GM19239 (cell line): Measurements from ENCODE around the gene EIF3M.
"Not testable (repeated sequence)": the region's sequence is repeated elsewhere in the genome, so short reads cannot be mapped to it uniquely, and the experiment has no call there.

Experiments used
- DNase-seq: peaks from one replicate; pipeline ENCODE4 v3.0.0; 2011; ENCODE audit warnings: low spot score; ENCODE audit not compliant: insufficient read length
- FAIRE-seq: peaks from 2 replicates; lab custom pipeline; 2011; peaks lifted over from hg19 to GRCh38; lab: Jason Lieb, UNC

Gene EIF3M

DNA sequence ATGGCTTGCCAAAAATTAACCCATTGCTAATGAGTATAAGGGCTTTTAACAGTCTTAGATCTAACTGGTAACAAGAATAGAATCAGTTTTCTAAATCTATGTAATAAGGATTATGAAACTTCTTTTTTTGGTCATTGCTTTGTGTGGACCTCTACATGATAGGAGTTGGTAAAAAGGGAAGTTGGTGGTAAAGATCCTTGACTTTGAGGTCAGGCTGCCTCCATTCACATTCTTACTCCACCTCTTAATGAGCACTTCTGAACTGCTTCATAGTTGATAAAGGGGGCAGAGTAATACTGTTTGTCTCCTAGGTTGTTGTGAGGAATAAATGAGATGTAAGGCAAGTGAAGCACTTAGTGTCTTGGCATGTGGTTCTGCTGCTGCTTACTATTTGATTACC lies 10.6 kb downstream of the EIF3M start:
- DNase-seq (no peak), FAIRE-seq (no peak)

DNA sequence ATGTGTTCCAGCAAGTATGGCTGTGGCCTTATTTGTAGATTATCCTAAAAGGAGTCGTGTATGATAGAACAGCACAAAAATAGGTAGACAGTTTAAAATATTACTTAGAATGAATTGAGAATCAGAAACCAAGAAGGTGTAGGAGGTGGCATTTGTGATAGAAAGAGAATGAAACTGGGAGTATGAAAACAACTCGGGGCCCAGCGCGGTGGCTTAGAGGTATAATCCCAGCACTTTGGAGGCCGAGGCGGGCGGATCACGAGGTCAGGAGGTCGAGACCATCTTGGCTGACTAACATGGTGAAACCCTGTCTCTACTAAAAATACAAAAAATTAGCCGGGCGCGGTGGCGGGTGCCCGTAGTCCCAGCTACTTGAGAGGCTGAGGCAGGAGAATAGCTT lies 12.5 kb downstream of the EIF3M start:
- FAIRE-seq, DNase-seq: not testable (repeated sequence)

DNA sequence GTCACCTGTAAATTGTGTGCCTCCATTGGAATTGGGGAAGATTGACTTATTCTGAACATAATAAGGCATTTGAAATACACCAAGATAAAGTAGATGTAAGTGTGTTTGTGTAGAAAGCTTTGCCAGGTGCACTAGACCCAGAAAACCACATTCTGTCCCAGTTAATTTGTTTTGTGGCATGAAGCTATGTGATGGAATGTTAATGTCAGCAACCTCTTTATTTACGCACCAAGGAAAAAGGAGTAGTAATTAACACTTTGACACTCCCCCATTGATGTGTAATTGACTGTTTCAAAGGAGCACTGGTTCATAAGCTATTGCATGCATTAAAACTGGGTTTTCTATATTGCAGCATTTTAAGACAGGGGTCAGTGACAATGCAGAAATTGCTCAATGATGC lies 14.3 kb downstream of the EIF3M start:
- DNase-seq (no peak), FAIRE-seq (no peak)

DNA sequence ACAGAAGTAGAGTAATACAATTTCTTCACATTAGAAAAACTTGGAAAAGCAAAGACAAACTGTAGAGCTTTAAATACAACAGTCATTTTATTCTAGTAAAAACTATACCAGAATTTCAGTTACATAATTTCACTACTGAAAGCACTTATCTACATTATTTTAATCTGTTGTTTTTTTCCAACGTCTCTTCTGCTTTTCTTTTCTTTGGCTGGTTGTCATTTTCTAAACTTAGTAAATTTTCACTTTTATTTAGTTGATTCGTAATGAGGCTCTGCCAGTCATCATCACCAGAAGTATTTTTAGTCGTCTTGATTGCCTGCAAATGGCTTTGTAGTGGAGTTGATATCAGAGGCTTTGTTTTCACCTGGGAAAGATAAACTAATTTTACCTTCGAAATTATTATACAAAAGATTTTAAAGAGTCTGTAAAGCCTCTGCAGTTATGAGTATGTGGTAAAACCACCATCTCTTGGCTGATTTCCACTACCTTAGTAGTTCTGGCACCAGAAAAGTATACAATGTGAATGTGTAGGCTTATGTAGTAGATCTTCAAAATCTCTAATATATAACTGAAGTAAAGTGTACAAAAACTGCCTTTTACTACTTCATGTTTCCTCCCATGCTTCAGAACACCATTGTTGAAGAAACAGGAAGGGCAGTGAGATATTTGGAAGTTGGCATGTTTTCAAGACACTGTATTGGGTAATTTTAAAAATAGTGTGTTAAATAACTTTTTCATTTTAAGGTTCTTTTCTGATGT lies 19.2 kb downstream of the EIF3M start:
- no peak for FAIRE-seq
- DNase-seq: no peak

DNA sequence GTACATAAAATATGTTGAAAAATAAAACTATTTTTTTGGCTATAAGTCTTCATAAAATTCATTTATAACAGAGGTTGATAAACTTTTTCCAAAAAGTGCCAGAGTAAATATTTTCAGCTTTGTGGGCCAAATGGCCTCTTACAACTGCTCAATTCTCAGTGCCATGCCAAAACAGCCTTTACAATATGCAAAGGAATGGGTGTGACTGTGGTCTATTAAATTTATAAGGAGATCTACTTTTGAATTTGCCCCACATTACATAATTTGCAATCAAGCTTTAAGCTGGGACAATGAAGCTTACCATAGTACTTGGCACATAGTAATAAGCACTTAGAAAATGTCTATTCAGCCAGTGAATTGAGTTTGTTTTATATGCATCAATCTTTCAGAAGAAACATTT lies 22.6 kb downstream of the EIF3M start:
- no peak for DNase-seq

DNA sequence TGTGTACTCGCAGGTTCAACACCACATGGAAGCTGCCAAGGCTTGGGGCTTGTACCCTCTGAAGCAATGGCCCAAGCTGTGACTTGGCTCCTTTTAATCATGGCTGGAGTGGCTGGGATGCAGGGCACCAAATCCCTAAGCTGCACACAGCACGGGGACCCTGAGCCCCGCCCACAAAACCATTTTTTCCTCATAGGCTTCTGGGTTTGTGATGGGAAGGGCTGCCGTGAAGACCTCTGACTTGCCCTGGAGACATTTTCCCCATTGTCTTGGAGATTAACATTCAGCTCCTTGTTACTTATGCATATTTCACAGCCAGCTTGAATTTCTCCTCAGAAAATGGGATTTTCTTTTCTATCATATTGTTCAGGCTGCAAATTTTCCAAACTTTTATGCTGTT lies 25.2 kb downstream of the EIF3M start:
- DNase-seq, FAIRE-seq: not testable (repeated sequence)

More for the DNA sequence above, 22.6 kb downstream of the EIF3M start:
- FAIRE-seq: no peak

DNA sequence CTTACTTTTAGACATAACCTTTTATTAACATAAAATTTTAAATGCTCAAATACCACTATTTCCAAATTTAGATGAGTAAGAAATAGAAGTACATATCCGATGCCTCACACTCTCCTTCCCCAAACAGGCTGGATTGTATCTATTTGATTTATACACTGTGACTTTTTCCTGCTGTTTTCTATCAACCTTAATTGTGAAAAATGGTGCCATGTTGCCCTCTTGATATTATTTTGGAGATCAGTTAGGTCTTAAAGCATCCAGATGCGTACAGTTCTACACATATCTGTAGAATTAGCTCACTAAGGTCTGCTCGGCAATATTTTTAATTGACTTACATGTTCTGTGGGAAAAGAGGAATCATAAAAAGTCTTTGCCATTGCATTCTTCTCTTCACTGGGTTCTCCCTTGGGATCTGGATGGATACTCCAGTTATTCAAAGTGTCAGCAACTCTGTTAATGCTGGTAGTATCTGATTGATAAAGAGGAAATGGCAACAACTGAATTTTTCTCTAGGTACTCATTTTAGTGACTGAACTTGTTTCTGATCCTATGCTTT lies 27.2 kb downstream of the EIF3M start:
- DNase-seq: no peak
- FAIRE-seq: no peak

DNA sequence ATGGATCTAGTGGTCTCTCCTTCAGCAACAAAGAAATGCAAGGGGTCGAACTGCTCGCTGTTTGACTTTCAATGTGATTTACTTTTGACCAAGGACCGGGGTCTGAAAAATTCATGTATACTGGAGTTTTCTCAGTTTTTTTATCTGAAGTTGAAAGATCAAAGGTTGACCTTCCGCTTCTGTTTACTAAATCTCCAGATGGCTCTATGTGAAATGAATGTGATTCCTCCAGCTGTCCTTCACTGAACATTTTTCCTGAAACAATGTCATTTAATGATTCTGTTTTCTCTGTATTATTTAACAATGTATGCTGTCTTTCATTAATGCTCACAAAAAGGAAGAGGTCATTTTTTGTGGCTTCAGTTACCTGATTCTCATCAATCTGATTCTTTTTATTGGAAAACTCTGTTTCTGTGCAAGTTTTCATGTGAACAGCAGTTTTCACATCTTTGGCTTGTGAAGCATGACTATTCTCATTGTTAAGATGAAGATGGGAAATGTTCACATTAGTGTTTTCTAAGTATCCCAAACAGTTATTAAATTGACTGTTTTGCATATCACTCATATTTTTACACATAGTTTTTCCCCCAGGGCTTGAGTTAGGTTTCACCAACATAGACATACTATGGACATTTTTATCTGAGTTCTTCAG lies 30.0 kb downstream of the EIF3M start:
- DNase-seq (no peak), FAIRE-seq (no peak)

DNA sequence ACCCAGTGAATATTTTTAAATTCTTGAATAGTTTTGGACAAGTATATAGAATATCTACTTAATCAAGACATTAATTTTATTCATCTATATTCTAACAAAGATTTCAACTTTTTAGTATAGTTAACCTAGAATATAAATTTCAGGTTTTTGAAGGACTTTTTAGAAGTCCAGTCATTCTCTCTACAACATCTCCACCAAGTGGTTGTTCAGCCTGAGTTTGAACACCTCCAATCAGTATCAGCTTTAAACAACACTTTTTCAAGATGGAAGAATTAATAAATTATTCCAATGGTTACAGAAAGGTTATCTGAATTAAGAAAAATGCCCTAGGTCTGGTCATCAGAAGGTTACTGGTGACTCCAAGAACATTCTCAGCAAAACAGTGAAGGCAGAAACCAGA lies 31.8 kb downstream of the EIF3M start:
- DNase-seq (no peak), FAIRE-seq (no peak)

DNA sequence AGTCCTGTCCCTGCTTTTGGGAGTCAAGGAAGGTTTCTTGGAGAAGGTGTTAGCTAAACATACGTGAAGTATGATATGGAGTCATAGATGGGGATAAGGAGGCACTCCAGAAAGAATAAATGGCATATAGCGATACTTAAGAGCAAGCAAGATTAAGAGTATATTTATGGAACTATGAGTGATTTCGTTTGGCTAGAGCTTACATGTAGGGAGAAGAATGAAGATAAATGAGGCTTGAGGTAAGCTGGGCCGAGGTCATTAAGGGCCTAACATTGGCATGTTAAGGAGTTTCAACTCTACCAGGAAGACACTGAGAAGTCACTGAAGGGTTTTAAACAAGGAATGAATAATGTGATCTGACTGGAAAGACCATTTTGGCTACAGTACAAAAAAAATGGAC lies 33.3 kb downstream of the EIF3M start:
- DNase-seq: no peak
- no peak for FAIRE-seq

DNA sequence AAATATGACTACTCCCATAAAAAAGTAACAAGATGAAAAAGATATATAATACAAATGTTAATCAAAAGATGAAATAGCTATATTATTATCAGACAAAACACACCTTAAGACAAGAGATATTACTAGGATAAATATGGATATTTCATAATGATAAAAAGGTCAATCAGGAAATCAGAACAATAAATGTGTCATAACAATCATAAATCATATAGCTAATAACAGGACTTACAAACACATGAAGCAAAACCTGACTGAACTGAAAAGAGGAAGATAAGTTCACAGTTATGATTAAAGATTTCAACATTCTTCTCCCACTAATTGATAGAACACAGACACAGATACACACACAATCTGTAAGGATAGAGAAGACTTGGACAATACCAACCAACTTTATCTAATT lies 47.2 kb downstream of the EIF3M start:
- FAIRE-seq: no peak
- DNase-seq: no peak

DNA sequence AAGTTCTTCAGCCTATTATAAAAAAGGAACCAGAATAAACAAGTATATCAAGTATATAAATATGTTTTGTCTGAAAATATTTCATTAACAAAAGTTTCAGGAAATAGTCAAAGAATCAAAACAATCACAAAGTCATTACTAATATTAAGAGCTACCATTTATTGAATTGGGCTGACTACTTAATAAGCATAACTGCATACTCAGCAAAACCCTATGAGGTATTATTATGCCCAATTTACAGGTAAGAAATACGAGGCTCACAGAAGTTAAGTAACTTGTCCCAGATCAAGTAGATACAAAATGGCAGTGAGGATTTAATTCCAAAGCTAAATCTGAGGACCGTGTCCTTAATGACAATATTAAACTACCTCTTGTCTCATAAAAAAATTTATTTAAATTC lies 52.2 kb downstream of the EIF3M start:
- FAIRE-seq (no peak), DNase-seq (no peak)

DNA sequence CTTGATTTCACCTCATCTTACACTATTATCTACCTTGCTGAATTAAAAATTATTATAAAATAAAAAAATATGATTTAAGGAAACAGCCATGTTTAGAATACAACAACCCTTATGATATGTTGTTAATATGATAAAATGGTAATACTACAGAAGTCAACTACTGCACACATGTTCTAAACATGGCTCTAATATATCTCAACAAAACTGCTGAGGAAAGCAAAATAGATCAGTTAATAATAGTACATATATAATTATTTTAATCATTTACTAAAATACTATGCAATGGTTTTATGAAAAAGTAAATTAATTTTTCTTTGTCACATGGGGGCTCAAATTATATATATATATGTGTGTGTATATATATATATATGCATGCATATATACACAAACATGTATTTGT lies 57.7 kb downstream of the EIF3M start:
- FAIRE-seq: no peak
- DNase-seq: no peak

DNA sequence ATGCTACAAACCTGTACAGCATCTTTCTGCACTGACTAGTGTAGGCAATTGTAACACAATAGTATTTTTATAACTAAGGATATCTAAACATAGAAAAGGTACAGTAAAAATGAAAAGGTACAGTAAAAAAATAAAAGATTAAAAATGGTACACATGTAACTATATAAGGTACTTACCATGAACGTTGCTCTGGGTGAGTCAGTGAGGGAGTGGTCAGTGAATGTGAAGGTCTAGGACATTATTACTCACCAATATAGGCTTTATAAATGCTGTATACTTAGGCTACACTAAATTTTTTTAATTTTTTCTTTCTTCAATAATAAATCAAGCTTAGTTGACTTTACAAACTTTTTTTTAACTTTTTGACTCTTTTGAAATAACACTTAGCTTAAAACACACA lies 59.9 kb downstream of the EIF3M start:
- FAIRE-seq (no peak), DNase-seq (no peak)
